Effector CD8-positive, alpha-beta T cell (primary cell): Measurements from ENCODE around the gene NPRL2.
A peak's percentile ranks its signal among the peaks of the same experiment; 100 is the strongest.

Source experiments
- DNase-seq: peaks from one replicate; lab custom pipeline; 2025; lab: John Stamatoyannopoulos, UW

Gene NPRL2

DNA sequence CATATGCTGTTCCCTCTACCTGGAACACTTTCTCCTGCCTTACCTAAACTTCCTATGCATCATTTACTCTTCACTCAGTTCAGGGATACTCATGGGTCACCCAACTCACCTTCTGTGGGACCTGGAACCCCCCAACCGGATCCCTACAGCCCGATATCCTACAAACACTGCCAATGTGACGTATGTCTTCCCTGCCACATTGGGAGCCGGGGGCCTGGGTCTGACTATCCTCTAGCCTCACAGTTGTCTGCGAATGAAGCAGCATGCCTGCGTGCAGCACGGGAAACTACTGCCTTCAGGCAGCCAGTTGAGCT is 405 bp downstream of the NPRL2 start:
- no peak for DNase-seq

DNA sequence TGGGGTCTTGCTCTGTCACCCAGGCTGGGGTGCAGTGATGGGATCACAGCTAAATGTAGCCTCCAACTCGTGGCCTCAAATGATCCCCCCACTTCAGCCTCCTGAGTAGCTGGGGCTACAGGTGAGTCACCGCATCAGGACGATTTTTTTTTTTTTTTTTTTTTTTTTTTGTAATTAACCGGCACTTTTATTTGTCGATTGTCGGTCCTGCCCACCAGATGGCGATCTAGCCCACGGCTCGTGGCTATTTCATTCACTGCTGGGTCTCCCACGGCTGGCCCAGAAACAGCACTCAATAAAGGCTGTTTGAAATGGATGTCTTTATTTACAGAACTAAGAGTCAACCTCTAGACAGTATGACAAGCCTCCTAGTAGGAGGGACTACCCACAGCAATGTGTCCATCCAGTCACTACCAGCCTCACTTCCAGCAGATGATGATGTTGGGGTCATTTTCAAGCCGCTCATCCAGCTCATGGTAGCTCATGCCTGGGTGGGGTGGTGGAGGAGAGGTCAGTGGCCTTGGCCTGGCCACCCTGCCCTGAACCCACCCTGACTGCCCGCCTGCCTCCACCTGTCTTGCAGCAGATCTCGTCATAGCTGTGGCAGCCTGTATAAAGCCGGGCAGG is 3.3 kb downstream of the NPRL2 start:
- peak; percentile 63 for DNase-seq

- DNase-seq, result peak; percentile 71
Measured at GRCh38 chr3:50345586-50346234, 4.9 kb downstream of the NPRL2 start, which contains the start of gene ZMYND10. TSS of gene ZMYND10 (minus strand) at chr3:50345732. CDS start at chr3:50345579, 153 bp downstream.

- DNase-seq, result no peak
Measured at GRCh38 chr3:50345008-50345407, 5.6 kb downstream of the NPRL2 start.

DNA sequence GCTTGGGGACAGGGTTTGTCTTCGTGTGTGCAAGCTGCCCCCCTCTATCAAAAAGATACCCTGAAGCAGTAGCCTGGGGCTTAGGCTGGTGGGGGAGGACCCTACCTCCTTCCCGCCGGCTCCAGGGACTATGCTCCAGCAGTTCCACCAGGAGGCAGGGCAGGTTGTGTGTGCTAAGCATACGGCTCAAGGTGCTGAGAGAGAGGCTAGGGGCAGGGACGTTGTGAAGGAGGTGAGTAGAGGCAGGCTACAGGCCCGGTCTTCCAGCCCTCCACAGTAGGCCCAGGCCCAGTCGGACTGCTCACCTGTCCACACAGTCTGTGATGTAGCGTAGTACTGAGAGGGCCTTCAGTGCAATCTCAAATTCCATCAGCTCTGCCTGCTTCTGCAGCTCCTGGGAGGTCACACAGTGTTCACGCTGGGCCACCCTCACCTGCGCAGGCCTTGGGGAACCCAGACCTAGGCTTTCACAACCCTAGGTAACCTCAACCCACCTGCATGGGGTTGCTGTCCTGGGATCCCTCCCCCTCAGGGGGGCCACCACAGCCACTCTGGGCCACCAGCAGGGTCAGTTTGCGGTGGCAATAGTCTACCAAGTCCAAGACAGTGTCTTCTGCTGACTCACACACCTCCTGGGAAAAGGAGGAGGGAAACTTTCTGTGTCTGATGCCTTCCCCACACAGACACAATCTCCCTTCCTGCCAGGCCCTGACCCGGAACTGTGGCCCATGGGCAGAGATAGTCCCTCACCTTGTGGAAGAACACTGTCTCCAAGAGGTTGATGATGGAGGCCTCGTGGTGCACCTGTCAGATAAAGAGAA is 7.6 kb downstream of the NPRL2 start:
- no peak for DNase-seq

GRCh38 chr3:50341996-50342650 is 8.5 kb downstream of the NPRL2 start:
- no peak for DNase-seq

DNA sequence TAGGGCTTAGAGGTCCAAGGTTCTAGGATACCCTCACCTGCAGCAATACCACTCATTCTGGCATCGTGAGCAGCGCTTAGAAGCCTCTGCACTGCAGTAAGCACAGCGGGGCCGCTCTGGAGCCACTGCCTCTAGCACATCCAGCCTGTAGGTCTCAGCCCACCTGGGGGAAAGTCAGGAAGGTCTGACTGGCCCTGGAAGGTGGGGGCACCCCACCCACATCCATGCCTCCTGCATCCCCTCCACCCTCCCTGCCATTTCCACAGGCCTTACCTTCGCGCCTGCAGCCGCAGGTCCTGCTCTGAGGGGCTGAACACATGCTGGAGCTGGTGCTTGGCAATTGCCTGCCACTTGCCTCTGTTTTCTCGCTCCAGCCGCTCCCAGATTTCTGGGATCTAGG is 9.0 kb downstream of the NPRL2 start:
- DNase-seq, result no peak

DNA sequence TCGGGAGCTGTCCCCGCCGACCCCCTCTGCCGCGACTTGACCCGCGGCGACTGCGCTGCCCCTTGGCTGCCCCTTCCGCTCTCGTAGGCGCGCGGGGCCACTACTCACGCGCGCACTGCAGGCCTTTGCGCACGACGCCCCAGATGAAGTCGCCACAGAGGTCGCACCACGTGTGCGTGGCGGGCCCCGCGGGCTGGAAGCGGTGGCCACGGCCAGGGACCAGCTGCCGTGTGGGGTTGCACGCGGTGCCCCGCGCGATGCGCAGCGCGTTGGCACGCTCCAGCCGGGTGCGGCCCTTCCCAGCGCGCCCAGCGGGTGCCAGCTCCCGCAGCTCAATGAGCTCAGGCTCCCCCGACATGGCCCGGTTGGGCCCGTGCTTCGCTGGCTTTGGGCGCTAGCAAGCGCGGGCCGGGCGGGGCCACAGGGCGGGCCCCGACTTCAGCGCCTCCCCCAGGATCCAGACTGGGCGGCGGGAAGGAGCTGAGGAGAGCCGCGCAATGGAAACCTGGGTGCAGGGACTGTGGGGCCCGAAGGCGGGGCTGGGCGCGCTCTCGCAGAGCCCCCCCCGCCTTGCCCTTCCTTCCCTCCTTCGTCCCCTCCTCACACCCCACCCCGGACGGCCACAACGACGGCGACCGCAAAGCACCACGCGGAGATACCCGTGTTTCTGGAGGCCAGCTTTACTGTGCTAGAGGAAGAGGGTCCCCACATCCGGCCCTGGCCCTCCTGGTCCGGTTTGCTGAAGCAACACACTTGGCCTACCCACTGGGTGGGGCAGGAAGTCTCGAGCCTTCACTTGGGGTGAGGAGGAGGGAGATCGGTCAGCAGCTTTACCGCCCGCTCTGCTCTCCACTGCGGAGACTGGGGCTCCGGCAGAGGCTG is 9.9 kb downstream of the NPRL2 start, which contains the start of gene RASSF1:
RASSF1 (minus strand) TSS at position 389 of the 882 bp plus-strand sequence; CDS start at position 358, 31 bp downstream.
- DNase-seq, result peak; percentile 42

DNA sequence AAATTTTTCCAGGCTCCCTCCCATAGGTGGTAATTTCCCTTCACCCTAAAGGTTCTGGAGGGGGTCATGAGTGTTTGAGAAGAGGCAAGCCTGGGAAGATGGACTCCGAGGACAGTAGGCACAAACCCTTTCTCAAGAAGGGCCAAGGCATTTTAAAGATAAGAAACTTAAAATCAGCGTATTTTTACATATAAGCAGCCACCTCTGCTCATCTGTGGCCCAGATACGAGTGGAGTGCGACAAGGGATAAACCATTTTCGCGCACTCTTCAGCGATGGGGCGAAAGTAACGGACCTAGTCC is 10.5 kb downstream of the NPRL2 start:
- DNase-seq, result no peak

DNA sequence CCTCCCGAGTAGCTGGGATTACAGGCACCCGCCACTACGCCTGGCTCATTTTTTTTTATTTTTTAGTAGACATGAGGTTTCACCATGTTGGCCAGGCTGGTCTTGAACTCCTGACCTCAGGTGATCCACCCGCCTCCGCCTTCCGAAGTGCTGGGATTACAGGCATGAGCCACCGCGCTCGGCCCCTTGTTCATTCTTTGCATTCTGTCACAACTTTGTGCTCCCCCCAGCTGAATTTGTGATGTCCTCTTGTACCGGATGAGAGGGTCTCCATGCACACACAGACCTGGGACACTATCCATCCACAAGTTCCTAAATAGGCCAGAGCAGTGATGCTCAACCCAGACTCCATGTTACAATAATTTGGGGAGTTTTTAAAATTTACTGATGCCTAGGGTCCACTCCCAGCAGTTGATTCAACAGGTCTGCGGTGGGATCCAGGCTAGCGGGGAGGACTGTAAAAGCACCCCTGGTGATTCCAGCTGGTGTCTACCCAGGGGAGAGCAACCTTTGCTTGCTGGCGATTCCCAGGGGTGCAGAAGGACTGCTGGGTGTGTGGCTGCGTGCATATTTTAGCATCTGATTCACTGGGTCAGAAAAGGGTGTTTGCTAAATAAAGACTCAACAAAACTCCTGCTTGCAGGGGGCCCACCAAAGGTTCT is 11.0 kb downstream of the NPRL2 start:
- DNase-seq, result no peak

GRCh38 chr3:50338965-50339364 is 11.6 kb downstream of the NPRL2 start:
- no peak for DNase-seq

DNA sequence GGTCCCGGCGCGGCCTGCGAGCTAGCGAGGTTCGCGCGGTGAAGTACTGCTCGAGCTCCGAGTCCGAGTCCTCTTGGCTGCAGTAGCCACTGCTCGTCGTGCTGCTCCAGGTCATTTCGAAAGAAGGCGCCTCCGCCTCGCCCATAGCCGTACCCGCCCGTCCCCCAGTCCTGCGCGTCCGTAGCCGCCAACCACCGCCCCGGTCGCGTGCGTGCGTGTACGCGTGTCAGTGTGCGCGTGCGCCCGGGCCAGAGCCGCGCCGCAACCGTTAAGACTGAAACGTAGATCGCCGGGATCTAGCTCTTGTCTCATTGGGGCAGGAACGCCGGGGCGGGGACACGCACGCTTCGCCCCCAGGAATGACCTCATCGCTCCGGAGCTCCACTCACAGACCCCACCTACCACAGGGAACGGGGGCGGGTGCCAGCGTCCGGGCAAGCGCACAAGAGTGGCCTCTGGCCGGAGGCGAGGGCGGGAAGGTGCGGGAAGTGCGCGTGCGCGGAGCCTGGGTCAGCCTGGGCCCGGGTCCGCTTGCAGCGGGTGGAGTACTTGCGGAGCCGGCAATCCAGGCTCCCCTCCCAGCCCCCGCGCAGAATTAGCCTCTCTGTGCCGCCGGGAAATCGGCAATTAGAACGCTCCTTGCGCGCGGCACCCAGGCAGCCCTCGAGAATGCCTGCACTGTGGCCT is 13.3 kb downstream of the NPRL2 start:
- DNase-seq, result peak; percentile 91

- DNase-seq, result no peak
Measured at GRCh38 chr3:50336452-50337174, 14.0 kb downstream of the NPRL2 start.

DNA sequence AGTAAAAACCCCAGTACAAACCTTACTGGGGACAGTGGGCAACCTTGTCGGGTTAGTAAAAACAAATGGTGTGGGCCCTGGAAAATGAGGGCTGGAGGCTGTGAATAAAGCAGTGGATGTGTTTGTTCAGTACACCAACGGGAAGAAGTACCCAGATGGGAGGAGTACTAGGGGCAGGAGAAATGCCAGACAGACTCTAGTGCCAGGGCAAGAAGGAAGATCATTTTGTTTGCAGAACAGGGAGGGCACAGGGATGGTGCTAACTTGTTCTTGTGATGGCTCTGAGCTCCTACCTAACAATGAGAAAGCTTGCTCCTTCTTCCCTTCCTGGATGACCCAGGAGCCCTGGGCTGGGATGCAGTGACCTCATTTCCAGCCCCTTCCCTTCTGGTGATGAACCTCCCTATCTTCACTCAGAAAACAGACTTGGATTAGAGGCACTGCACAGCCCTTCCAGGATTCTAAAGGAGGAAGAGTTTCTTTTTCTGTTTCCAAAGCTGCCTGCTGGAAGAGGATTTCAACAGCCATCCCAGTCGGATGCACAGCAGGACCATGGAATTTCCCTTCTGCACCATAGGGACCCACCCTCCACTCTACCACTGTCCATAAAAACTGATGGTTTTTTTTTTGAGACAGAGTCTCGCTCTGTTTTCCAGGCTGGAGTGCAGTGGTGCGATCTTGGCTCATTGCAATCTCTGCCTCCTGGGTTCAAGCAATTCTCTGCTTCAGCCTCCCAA is 16.1 kb downstream of the NPRL2 start:
- no peak for DNase-seq

- no peak for DNase-seq
Measured at GRCh38 chr3:50333744-50334328, 16.7 kb downstream of the NPRL2 start.

DNA sequence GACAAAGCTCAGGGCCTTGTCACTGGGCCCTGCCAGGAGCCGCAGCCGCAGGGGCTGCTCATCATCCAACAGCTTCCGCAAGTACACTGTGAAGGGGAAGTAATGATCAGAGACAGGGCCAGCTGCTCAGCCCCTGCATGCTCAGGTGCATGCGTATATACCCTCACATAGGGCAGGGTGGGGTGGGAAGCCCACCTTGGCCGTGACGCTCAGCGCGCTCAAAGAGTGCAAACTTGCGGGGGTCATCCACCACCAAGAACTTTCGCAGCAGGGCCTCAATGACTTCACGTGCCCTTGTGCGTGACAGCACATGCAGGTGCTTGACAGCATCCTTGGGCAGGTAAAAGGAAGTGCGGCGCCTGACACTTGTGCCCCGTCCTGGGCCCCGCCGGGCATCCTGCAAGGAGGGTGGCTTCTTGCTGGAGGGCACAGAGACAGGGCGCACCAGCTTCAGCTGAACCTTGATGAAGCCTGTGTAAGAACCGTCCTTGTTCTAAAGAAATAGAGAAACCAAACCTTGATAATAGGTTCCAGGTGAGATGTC is 19.1 kb downstream of the NPRL2 start:
- no peak for DNase-seq

- no peak for DNase-seq
Measured at GRCh38 chr3:50330330-50330729, 20.2 kb downstream of the NPRL2 start.

DNA sequence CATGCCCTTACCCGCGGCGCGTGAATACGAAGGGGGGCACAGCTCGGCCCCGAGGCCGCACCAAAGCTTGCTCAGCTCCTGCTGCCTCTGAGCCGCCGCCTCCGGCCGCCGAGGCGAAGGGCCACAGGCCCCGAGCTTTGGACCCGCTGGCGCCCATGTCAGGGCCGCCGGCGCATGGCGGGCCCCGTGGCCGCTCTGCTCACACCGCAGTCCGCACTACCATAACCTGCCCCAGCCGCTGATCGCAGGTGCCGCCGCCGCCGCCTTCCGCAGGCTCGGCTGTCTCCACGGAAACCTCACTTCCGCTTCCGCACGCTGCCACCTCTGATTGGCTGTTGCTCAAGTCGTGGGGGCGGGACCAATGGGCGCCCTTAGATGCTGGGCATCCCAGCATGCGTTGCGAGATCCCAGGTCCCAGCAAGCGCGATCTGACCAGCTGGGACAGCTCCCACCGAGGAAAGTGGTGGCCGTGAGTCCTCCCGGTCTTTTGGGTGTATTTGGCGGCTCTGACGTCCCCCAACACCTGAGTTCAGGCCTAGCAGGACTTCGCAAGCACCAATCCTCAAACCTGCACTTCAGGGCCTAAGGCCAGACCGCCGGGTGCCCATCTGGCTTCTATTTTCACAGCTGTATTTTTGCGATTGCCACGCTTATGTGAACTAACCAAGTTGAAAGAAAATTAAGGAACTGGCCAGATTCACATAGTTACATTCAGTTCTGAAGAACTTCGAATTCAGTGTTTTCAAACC is 22.5 kb downstream of the NPRL2 start, which contains the start of gene TUSC2:
TUSC2 (minus strand) TSS at position 281 of the 749 bp plus-strand sequence; CDS start at position 157, 124 bp downstream.
- DNase-seq, result peak; percentile 92
